HEK293T (cell line): ENCODE data around the gene IFNL1.

ENCODE experiments used
- CTCF ChIA-PET: fragments of 350-600 bp; formaldehyde crosslinking; extraction: SDS; loops from one replicate; lab custom pipeline; 2021; ENCODE audit warnings: antibody characterized with exemption, inconsistent platforms; lab: Yijun Ruan, JAX
- POLR2A ChIA-PET: fragments of 350-600 bp; formaldehyde crosslinking; extraction: SDS; loops from one replicate; lab custom pipeline; 2020; ENCODE audit warnings: antibody characterized with exemption, inconsistent platforms; lab: Yijun Ruan, JAX
- DNase-seq: peaks from one replicate; pipeline ENCODE4 v3.0.0; 2012; ENCODE audit warnings: mixed read lengths; ENCODE audit errors: extremely low spot score
- ARNT ChIP-seq: fragments of 450-650 bp; IDR thresholded peaks from 2 replicates; pipeline ENCODE4 v1.6.1; 2017; ENCODE audit warnings: mild to moderate bottlenecking
- BHLHE40 ChIP-seq: fragments of 450-650 bp; IDR thresholded peaks from 2 replicates; pipeline ENCODE4 v1.6.1; 2016; ENCODE audit warnings: mild to moderate bottlenecking, moderate library complexity, borderline replicate concordance
- CTBP1 ChIP-seq: fragments of 450-650 bp; IDR thresholded peaks from 2 replicates; pipeline ENCODE4 v1.6.1; 2016; ENCODE audit warnings: borderline replicate concordance
- ELF4 ChIP-seq: fragments of 450-650 bp; IDR thresholded peaks from 2 replicates; pipeline ENCODE4 v1.6.1; 2017; ENCODE audit warnings: antibody characterized with exemption
- FOXA1 ChIP-seq: fragments of 450-650 bp; IDR thresholded peaks from 2 replicates; pipeline ENCODE4 v1.6.1; 2016; ENCODE audit warnings: mild to moderate bottlenecking
- FOXK2 ChIP-seq: fragments of 450-650 bp; IDR thresholded peaks from 2 replicates; pipeline ENCODE4 v1.6.1; 2016; ENCODE audit warnings: mild to moderate bottlenecking
- FOXM1 ChIP-seq: fragments of 450-650 bp; IDR thresholded peaks from 2 replicates; pipeline ENCODE4 v1.6.1; 2017; ENCODE audit warnings: mild to moderate bottlenecking, borderline replicate concordance
- HDGF ChIP-seq: fragments of 450-650 bp; IDR thresholded peaks from 2 replicates; pipeline ENCODE4 v1.6.1; 2017; ENCODE audit warnings: antibody characterized with exemption, borderline replicate concordance
- L3MBTL2 ChIP-seq: fragments of 450-650 bp; conservative IDR thresholded peaks from 2 replicates; pipeline ENCODE4 v1.6.1; 2016; ENCODE audit warnings: mild to moderate bottlenecking
- LEF1 ChIP-seq: fragments of 450-650 bp; IDR thresholded peaks from 2 replicates; pipeline ENCODE4 v1.6.1; 2017; ENCODE audit warnings: mild to moderate bottlenecking, borderline replicate concordance
- NFRKB ChIP-seq: fragments of 450-650 bp; IDR thresholded peaks from 2 replicates; pipeline ENCODE4 v1.6.1; 2016; ENCODE audit warnings: mild to moderate bottlenecking, moderate library complexity
- SP1 ChIP-seq: fragments of 450-650 bp; IDR thresholded peaks from 2 replicates; pipeline ENCODE4 v1.6.1; 2017
- SUZ12 ChIP-seq: fragments of 450-650 bp; IDR thresholded peaks from 2 replicates; pipeline ENCODE4 v1.6.1; 2016; ENCODE audit warnings: mild to moderate bottlenecking
- TARDBP ChIP-seq: fragments of 450-650 bp; IDR thresholded peaks from 2 replicates; pipeline ENCODE4 v1.6.1; 2016
- ZNF384 ChIP-seq: fragments of 450-650 bp; IDR thresholded peaks from 2 replicates; pipeline ENCODE4 v1.6.1; 2016
- TF ChIP-seq, protein P1 (sequence below): fragments of 450-650 bp; IDR thresholded peaks from 2 replicates; pipeline ENCODE4 v1.6.1; 2016

IFNL1 gene

DNA sequence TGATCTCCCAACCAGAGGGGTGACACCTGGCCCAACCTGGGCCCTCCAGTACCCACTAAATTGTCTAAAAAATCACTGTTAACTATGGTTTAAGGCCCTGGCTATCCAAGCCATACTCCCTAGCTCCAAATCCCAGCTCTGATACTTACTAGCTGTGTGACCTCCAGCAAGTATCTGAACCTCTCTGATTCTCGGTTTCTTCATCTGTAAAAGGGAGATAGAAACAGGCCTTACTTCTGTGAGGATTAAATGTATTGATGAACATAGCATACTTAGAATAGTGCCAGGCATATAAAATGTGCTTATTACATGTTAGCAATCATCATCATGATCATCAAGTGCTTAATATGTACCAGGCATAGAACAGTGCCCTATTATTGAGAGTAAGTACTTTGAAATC lies 19.7 kb downstream of the IFNL1 start:
- POLR2A ChIA-PET = no interaction called here
- CTCF ChIA-PET = no interaction called here
- DNase-seq = no peak
- no peak for TF ChIP-seq L3MBTL2
- no peak for TF ChIP-seq TARDBP
- TF ChIP-seq BHLHE40 = no peak
- TF ChIP-seq ELF4 = no peak
- no peak for TF ChIP-seq ZNF384
- TF ChIP-seq SUZ12 = no peak
- TF ChIP-seq LEF1 = no peak
- TF ChIP-seq NFRKB = no peak
- TF ChIP-seq FOXA1 = no peak
- no peak for TF ChIP-seq HDGF
- no peak for TF ChIP-seq ARNT
- no peak for TF ChIP-seq FOXM1

DNA sequence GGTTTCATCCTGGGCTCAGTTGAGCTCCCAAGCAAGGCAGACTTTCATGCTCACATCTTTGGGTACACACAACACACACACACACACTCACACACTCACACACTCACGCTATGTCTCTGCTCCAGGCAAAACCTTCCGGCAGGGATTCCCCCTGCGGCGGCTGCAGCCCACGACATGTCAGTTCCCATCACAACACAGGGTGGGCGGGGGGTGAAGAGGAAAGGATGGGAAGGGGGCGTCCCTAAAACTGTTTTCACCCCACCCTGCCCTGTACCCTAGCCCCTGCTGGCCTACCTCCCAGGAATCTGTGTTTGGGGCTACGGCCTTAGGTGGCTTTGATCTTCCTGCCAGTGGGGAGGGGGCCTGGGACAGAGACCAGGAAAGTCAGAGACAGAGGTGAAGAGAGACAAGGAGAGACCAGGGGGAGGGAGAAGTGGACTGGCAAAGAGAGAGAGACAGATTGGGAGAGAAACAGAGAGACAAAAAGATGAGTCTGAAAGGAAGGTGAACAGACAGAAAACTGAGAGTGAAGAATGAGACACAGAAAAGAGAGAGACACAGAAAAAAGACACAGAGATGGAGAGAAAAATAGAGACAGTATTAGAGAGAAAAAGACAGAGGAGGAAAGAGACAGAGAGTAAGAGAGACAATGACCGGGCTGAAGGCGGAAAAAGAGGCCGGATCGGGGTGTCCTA lies 20.6 kb downstream of the IFNL1 start:
- TF ChIP-seq FOXK2 (no peak), NFRKB (no peak), ARNT (no peak), L3MBTL2 (no peak), FOXM1 (no peak)
- TF ChIP-seq, protein P1, sequence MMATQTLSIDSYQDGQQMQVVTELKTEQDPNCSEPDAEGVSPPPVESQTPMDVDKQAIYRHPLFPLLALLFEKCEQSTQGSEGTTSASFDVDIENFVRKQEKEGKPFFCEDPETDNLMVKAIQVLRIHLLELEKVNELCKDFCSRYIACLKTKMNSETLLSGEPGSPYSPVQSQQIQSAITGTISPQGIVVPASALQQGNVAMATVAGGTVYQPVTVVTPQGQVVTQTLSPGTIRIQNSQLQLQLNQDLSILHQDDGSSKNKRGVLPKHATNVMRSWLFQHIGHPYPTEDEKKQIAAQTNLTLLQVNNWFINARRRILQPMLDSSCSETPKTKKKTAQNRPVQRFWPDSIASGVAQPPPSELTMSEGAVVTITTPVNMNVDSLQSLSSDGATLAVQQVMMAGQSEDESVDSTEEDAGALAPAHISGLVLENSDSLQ = no peak

DNA sequence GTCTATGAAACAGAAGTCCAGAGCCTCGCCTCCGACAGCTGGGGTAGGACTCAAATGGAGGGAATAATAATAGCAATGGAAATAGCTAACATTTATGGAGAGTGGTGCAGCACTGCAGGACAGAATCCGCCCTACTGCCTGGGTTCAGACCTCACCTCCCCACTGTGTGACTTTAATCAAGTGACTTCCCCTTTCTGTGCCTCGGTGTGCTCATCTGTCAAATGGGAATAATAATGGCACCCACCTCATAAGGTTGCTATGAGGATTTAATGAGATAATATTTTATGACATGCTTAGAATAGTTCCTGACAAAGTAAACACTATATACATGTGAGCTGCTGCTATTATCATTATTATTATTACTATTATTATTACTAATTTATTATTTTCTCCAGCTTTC lies 21.3 kb downstream of the IFNL1 start:
- ChIA-PET POLR2A (no interaction called here), CTCF (no interaction called here)
- no peak for TF ChIP-seq BHLHE40
- no peak for TF ChIP-seq LEF1
- TF ChIP-seq CTBP1 = no peak
- no peak for TF ChIP-seq FOXK2

More for the DNA sequence above, 20.6 kb downstream of the IFNL1 start:
- ChIA-PET CTCF (no interaction called here), POLR2A (no interaction called here)
- DNase-seq = no peak

DNA sequence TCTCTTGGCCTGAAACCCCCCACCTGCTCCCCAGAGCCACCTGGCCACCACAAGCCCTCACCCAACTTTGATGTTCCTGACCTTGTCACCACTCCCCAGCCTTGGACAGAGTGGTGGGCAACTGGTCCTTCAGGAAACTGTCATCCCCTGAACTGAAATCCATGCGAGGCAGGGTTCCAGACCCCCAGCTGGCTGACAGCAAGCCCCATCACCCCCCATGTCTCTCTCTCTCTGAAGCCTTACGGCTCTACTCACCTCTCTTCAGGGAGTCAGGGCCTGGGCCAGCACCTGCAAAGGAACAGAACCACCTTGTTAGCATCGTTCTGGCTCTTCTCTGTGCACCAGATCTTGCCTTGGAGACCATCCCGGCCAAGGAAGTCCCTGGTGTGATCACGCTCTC lies 21.9 kb downstream of the IFNL1 start:
- TF ChIP-seq LEF1 (no peak), BHLHE40 (no peak), ELF4 (no peak), FOXM1 (no peak), SUZ12 (no peak), ARNT (no peak), L3MBTL2 (no peak), TARDBP (no peak), SP1 (no peak), CTBP1 (no peak), ZNF384 (no peak), HDGF (no peak), FOXK2 (no peak), NFRKB (no peak), FOXA1 (no peak)
- TF ChIP-seq, protein P1 = no peak
- ChIA-PET POLR2A (no interaction called here), CTCF (no interaction called here)
- no peak for DNase-seq

More for the DNA sequence above, 21.3 kb downstream of the IFNL1 start:
- DNase-seq = no peak

DNA sequence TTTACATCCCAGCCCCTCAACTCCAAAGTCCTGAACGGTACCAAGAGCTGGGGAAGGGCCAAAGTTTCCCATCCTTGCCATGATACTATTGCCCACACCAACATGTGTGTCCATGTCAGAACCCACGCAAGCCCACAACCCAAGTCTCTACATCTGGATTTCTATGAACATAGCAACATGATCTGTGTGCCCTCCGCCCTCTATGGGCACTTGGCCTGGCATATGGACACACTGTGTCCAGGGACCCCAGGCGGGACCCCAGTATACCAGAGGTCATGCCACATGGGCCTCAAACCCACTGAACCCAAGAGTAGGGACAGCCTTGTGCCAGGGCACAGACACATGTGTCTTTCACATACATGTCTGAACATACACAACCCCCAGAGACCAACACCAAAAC lies 22.5 kb downstream of the IFNL1 start:
- TF ChIP-seq ELF4 (no peak), FOXM1 (no peak), SP1 (no peak), ZNF384 (no peak), BHLHE40 (no peak)
- CTCF ChIA-PET = no interaction called here
- POLR2A ChIA-PET = no interaction called here
- DNase-seq = no peak

DNA sequence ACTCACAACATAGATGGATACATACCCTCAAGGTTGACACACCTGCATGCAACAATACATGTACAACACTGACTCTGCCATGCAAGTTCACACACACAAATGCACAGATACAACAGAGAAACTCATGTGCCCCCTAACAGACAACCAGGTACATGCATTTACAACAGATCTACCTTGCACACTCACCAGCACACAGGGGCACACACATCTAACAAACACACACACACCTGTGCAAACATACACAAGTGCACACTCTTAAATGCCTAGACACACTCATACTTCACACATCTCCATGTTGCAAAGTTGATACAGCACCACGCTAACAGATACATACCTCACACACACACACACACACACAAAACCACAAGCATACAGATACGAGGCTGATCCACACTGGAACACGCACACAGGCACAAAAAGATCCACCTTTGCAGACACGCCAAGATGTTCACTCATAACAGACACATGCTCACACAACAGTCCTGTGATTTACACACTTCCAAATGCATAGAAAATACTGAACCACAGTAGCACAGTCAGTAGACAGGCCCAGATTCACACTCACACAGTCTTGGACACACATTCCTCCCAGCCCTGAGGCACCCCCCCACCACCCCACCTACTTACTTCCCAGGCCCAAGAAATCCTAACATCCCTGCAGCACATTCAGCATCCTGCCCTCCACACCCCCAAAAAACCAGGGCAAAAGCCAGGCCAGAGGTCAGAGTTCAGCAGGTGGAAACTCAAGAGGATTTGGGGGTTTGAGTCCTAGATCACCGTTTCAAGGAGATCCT lies 23.1 kb downstream of the IFNL1 start:
- POLR2A ChIA-PET = no interaction called here
- CTCF ChIA-PET = no interaction called here
- DNase-seq = no peak
- TF ChIP-seq ARNT (no peak), L3MBTL2 (no peak), FOXK2 (no peak), FOXM1 (no peak), SUZ12 (no peak), ELF4 (no peak), HDGF (no peak), LEF1 (no peak), BHLHE40 (no peak), CTBP1 (no peak), FOXA1 (no peak), NFRKB (no peak), TARDBP (no peak), ZNF384 (no peak), SP1 (no peak)
- TF ChIP-seq, protein P1 = no peak
